ENCODE results near the gene RHOBTB1. TPM values are rescaled to one million over a fixed set of nuclear protein-coding genes. Genes with fewer than 3 reads are reported as not detected.
A peak's percentile ranks its signal among the peaks of the same experiment; 100 is the strongest.

RHOBTB1 gene
- total and polyA plus RNA-seq, 3 donors from 2014 or later, result 38.1 to 47.1 (median 44.7) TPM

DNA sequence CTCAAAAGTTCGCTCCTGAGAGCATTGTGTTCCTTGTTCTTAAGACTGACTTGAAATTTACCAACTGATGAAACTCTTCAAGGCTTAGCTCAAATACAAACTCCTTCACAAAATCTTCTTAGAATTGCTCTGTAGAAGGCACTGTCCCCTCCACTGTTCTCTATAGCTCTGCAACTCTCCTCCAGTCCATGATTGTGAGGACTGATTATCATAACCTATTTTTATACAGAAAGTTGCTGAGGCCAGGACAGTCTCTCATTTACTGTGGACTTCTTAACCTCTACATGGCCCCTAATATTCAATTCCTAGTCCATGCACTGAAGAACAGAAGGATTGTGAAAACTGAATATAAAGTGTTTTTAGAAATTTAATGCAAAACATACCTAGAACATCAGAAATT is 53.2 kb downstream of the RHOBTB1 start:
- H3K27me3 ChIP-seq, result no peaks in the 10 kb centered on the region
- DNase-seq, result no peak
- no peak for TF ChIP-seq POLR2A (IDR thresholded peaks at IDR 0.05)
- TF ChIP-seq, protein P1, sequence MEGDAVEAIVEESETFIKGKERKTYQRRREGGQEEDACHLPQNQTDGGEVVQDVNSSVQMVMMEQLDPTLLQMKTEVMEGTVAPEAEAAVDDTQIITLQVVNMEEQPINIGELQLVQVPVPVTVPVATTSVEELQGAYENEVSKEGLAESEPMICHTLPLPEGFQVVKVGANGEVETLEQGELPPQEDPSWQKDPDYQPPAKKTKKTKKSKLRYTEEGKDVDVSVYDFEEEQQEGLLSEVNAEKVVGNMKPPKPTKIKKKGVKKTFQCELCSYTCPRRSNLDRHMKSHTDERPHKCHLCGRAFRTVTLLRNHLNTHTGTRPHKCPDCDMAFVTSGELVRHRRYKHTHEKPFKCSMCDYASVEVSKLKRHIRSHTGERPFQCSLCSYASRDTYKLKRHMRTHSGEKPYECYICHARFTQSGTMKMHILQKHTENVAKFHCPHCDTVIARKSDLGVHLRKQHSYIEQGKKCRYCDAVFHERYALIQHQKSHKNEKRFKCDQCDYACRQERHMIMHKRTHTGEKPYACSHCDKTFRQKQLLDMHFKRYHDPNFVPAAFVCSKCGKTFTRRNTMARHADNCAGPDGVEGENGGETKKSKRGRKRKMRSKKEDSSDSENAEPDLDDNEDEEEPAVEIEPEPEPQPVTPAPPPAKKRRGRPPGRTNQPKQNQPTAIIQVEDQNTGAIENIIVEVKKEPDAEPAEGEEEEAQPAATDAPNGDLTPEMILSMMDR (IDR thresholded peaks at IDR 0.05), result no peak
- H3K27ac ChIP-seq, result no peak overlapping the region
- H3K4me1 ChIP-seq, result peaks cover 19% of the 10 kb centered on the region
- H3K4me3 ChIP-seq, result no peak overlapping the region
- no peaks in the 10 kb centered on the region for H3K36me3 ChIP-seq (ENCODE audit: low read depth, missing control alignments)
- no peaks in the 10 kb centered on the region for H3K9me3 ChIP-seq
- WGBS, 2 donors, result 86 to 89% methylated on average over 1 of the region's 1 CpG
- intact Hi-C loops (cut with DNase I; ENCODE audit: low total_unique reads), result no loop called here

DNA sequence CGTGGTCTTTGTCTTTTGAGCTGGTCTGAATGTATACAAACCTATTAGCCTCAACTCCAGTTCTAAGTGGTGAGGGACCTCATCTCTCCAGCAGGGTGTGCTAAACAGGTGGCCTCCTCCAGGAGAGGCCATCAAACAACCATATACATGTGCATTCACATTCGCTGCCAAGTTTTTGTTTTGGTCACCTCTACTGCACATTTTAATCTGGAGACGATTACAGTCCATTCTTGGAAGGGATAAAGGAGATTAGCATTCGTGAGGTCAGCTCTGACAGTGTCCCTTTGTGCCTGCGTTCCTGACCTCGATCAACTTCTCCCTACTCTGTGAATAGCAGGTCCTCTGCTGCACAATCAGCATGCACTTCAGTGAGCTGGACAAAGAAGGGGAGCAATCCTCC is 60.8 kb downstream of the RHOBTB1 start:
- H3K27me3 ChIP-seq, result no peaks in the 10 kb centered on the region
- no peak for TF ChIP-seq POLR2A (IDR thresholded peaks at IDR 0.05)
- TF ChIP-seq, protein P1 (IDR thresholded peaks at IDR 0.05), result peak in 2 of 3 experiments; percentile 50 to 58
- no peak overlapping the region for H3K4me3 ChIP-seq
- H3K36me3 ChIP-seq (ENCODE audit: low read depth, missing control alignments), result no peaks in the 10 kb centered on the region
- DNase-seq, result peak; percentile 89
- no peaks in the 10 kb centered on the region for H3K9me3 ChIP-seq
- peak overlapping the region; percentile 33 to 48 for H3K27ac ChIP-seq
- intact Hi-C loops (cut with DNase I; ENCODE audit: low total_unique reads), result no loop called here
- WGBS, 2 donors, result 61 to 66% methylated on average over 6 of the region's 6 CpGs
- H3K4me1 ChIP-seq, result peaks cover 6% of the 10 kb centered on the region

DNA sequence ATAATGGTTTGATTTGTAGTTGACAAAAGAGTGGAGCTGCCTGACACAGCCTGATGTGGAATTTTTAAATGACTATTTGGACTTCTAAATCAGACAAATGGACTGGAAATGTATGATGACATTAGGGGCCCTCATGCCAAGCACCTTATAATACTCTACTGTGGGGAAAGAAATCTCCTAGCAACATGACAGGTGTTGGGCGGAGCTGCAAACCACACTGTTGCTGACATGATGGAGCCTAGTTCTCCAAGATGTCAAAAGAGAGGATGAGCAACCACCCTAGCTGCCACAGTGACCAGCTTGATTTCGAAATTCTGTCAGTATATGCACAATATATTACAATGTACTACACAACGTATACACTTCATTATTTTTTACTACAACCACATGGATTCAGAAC is 65.8 kb downstream of the RHOBTB1 start:
- H3K27ac ChIP-seq, result no peak overlapping the region
- no peaks in the 10 kb centered on the region for H3K9me3 ChIP-seq
- TF ChIP-seq, protein P1 (IDR thresholded peaks at IDR 0.05), result no peak
- TF ChIP-seq POLR2A (IDR thresholded peaks at IDR 0.05), result no peak
- no peaks in the 10 kb centered on the region for H3K27me3 ChIP-seq
- no peak for DNase-seq
- H3K36me3 ChIP-seq (ENCODE audit: low read depth, missing control alignments), result no peaks in the 10 kb centered on the region
- H3K4me1 ChIP-seq, result no peaks in the 10 kb centered on the region
- intact Hi-C loops (cut with DNase I; ENCODE audit: low total_unique reads), result no loop called here
- WGBS, 2 donors, result 82 to 91% methylated on average over 3 of the region's 3 CpGs
- no peak overlapping the region for H3K4me3 ChIP-seq

DNA sequence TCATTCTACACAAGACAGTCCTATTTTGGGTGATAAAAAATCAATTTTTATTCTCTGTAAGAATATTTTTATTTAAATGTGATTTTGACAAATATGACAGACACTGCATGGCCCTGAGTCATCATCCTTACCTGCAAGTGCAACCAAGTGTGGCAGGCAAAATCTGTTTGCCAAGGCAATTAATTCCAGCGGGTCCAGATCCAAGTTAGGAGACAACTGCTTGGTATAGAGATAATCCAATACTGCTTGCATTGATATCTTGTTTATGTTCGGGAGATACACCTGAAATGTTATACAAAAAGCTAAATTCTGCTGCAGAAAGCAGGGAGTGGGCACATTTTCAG is 66.2 kb downstream of the RHOBTB1 start:
- no peak for DNase-seq
- no peaks in the 10 kb centered on the region for H3K36me3 ChIP-seq (ENCODE audit: low read depth, missing control alignments)
- no peaks in the 10 kb centered on the region for H3K4me1 ChIP-seq
- TF ChIP-seq, protein P1 (IDR thresholded peaks at IDR 0.05), result no peak
- no peak for TF ChIP-seq POLR2A (IDR thresholded peaks at IDR 0.05)
- WGBS, 2 donors, result 89 to 94% methylated on average over 2 of the region's 2 CpGs
- no peak overlapping the region for H3K4me3 ChIP-seq
- intact Hi-C loops (cut with DNase I; ENCODE audit: low total_unique reads), result no loop called here
- no peak overlapping the region for H3K27ac ChIP-seq
- H3K27me3 ChIP-seq, result no peaks in the 10 kb centered on the region
- H3K9me3 ChIP-seq, result no peaks in the 10 kb centered on the region

DNA sequence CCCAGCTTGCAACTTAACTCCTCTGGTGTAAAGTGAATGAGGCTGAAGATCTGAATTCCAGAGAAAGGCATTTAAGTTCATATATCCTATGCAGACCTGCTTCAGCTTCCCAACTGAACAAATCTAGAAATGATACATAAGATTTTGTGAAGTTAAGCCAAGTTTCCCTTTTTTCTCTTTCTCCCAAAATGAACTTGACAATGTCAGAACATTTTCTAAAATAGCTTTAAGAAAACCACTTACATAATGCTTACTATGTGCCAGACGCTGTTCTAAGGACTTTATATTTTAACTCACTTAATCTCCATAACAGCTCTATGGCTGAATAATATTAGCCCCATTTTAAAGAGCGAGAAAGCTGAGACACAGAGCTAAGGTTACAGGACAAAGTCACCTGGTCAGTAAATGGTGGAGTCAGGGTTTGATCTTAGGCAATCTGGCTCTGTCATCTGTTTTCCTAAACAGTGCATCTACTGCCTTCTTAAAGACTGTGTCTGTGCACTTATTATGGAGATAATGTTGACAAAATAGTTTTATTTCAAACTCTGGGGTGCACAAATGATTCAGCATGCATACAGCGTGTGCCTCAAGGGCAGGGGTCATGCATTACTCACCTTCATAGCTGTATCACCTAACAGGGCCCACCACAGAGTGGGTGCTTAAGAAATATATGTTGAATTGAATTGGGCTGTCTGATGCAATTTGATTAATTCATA is 66.8 kb downstream of the RHOBTB1 start:
- no peak for DNase-seq
- WGBS, 2 donors, result 90 to 91% methylated on average over 3 of the region's 3 CpGs
- Histone ChIP-seq H3K4me3 (no peak overlapping the region), H3K9me3 (no peaks in the 10 kb centered on the region), H3K4me1 (no peaks in the 10 kb centered on the region), H3K27ac (no peak overlapping the region), H3K27me3 (no peaks in the 10 kb centered on the region), H3K36me3 (ENCODE audit: low read depth, missing control alignments) (no peaks in the 10 kb centered on the region)
- no peak for TF ChIP-seq POLR2A (IDR thresholded peaks at IDR 0.05)
- TF ChIP-seq, protein P1 (IDR thresholded peaks at IDR 0.05), result no peak
- intact Hi-C loops (cut with DNase I; ENCODE audit: low total_unique reads), result no loop called here
